GM21447 (cell line): ENCODE results near the gene IL25.
"Not testable (repeated sequence)": the region's sequence is repeated elsewhere in the genome, so short reads cannot be mapped to it uniquely, and the experiment has no call there.

Experiments used
- ATAC-seq: cut with Tn5 transposase; IDR thresholded peaks from one replicate; pipeline ENCODE4 v1.9.1; 2021; ENCODE audit not compliant: unreplicated experiment

IL25 gene

GRCh38 chr14:23407516-23408306 is 35.1 kb downstream of the IL25 start, which contains the start of gene MYH6:
TSS of gene MYH6 (minus strand) at chr14:23408273. CDS start at chr14:23407223, 1,050 bp downstream.
- no peak for ATAC-seq

- ATAC-seq = no peak
These were observed 35.7 kb downstream of the IL25 start for GRCh38 chr14:23408307-23408630.

DNA sequence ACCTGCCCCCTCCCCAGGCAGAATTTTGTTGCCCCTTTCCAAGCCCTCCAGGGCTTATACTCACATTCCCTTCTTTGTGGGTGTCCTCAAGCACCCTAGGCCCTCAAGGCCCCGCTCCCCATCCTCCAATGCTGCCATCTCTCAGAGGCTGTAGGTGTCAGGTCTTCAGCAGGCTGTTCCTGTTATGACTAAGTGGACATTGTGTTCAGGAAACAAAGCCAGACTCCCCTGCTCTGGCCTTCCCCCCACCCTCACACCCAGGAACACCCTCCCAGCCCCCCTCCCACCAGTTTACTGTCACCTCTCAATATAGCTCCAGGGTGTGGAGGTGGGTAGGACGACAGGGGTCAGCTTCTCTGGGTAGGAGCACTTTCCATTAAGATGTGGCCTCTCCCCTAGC is 36.9 kb downstream of the IL25 start:
- ATAC-seq = no peak

DNA sequence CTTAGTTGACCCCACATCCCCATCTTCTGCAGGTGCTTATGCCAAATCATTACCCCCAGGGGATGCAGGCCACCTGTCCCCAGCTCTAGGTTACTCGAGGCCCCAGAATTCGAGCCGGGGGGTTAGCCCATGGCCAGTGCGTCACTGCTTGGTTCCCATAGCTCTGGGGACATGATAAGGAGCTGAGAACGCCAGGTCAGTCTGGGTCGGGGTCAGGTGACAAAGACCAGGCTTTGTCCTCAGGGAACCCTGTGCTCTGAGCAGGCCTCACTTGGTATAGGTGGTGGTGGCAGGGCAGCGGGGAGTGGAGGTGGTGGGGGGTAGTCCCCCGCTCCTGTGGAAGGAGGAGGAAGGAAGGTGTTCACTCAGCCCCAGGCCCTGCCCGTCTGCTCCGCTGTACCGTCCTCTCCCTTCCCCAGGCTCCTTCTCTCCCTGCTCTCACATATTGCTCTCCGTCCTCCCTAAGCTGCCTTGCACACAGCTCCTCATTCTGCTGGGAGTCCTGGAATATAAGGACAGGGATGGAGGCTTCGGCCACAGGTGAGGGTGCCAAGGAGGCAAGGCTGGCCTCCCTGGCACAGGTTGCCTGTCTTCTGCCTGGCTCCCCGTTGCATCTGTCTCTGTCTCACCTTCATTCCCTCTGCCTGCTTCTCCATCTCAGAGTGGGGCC is 37.5 kb downstream of the IL25 start:
- ATAC-seq = no peak

- no peak for ATAC-seq
These were observed 39.2 kb downstream of the IL25 start for GRCh38 chr14:23411563-23412525.

DNA sequence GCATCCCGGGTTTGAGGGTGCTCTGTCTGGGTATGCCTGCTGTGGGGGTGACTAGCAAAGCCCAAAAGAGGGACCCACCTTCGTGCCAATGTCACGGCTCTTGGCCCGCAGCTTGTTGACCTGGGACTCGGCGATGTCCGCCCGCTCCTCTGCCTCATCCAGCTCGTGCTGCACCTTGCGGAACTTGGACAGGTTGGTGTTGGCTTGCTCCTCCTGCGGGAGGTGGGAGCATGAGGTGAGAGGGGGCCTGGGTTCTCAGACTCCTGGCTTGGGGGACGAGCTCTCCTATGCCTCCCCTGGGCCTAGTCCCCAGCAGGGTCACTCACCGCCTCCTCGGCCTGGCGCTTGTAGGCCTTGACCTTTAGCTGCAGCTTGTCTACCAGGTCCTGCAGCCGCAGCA is 41.1 kb downstream of the IL25 start:
- ATAC-seq = no peak

DNA sequence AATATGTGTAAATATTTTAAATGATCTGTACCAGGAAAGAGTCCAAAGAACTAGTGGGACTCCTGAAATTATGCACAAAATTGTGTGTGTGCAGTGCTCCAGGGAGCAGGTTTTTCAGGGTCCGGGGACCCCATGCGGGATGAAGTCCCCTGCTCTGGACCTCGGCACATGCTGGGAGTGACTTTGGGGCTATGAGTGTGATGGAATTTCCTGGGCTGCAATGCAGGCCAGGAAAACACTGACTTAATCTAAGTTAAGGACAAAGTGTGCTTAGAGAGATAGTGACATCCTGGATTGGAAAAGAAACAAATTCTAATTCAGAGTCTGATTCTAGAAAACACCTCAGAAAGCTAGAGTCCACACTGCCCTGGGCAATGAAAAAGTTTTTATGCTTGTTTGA is 41.6 kb downstream of the IL25 start:
- no peak for ATAC-seq

GRCh38 chr14:23414906-23415820 is 42.6 kb downstream of the IL25 start:
- no peak for ATAC-seq

DNA sequence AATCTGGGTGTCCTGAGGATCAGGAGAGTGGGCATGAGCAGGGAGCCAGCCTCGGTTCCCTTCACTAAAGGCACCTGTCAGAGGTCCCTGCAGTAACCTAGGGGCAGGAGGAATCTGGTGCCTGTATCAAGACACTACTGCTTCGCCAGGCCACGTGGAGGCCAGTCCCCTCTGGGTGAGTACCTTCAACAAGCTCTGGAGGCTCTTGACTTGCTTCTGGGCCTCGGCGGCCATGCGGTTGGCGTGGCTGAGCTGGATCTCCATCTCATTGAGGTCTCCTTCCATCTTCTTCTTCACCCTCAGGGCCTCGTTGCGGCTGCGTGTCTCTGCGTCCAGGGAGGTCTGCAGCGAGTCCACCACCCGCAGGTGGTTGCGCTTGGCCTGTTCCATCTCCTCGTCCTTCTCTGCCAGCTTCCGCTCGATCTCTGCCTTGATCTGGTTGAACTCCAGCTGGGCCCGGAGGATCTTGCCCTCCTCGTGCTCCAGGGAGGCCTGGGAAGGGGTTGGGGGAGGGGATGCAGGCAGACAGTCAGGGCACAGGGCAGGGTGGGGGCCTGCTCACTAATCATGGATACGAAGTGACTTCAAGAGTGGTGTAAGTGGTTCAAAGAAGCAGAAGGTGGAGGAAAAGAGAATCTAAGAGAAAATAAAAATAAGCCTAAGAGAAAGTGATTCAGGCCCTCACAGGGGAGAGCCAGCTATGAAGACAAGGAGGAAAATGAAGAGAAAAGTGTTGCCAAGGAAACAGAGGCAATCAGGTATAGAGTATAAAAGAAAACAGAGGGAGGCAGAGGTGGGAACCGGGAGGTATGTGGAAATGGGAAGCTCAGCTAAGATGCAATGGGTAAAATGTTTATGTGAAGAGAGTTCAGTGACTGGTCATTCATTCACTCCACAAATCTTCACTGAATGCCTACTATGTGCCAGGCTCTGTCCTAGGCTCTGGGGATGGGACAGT is 43.5 kb downstream of the IL25 start:
- ATAC-seq = no peak

DNA sequence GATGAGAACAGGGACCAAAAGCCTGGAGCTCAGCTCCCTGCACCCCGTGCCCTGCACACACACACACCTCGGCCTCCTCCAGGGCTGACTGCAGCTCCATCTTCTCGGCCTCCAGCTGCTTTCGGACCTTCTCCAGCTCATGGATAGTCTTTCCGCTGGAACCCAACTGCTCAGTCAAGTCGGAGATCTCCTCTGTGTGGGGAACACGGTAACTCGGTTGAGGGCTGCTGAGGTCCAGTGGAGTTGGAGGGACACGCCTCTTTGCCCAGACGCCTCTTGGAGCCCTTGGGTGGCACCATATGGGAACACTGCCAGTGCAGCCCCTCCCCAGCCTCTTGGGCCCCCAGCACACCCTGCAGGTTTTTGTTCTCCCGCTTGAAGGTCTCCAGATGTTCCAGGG is 44.2 kb downstream of the IL25 start:
- ATAC-seq = no peak

DNA sequence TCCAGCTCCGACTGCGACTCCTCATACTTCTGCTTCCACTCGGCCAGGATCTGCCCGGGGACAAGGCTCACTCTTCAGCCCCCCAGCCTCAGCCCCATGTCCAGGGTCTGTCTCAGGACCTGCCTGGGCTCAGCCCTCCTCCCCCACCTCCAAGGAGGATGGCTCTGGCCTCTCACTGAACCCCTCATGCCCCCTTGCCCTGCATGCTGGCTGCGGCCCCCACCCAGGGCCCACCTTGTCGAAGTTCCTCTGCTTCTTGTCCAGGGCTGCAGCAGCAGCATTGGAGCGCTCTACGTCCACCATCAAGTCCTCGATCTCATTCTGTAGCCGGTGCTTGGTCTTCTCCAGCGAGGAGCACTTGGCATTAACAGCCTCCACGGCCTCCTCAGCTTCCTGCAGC is 44.7 kb downstream of the IL25 start:
- not testable (repeated sequence) for ATAC-seq

- no peak for ATAC-seq
These were observed 45.4 kb downstream of the IL25 start for GRCh38 chr14:23418021-23418420.

- not testable (repeated sequence) for ATAC-seq
These were observed 47.0 kb downstream of the IL25 start for GRCh38 chr14:23419646-23420045.

DNA sequence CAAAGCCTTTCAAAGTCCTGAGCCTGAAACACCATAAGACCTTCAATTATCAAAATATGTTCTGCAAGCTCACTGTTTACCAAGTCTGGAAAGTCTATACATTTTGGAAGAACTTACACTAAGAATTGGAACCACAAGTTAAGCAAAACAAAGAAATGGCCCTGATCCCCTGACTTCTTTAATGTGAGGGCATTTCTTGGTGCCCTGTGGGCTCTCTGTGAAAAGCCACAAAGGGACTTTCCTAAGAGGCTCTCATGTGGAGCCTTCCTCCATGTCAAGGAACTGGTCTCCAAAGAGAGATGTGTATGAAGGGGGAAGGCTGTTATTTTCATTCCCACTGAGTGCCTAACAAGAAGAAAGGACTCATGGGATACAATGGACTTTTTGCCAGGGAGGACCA is 49.0 kb downstream of the IL25 start:
- no peak for ATAC-seq

DNA sequence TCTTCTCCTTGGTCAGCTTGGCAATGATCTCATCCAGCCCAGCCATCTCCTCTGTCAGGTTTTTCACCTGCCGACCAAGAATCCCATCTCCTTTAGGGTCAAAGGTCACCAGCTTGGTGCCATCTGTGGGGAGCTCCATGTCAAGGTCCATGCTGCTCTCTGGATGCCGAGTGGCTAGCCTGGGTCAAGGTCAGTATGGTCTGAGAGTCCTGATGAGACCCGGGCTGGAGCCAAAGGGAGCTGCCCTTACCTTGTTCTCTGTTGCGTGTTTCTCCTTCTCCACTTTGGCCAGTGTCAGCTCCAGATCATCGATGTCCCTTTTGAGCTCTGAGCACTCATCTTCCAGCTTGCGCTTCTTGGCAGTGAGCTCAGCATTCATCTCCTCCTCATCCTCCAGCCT is 51.0 kb downstream of the IL25 start:
- no peak for ATAC-seq

DNA sequence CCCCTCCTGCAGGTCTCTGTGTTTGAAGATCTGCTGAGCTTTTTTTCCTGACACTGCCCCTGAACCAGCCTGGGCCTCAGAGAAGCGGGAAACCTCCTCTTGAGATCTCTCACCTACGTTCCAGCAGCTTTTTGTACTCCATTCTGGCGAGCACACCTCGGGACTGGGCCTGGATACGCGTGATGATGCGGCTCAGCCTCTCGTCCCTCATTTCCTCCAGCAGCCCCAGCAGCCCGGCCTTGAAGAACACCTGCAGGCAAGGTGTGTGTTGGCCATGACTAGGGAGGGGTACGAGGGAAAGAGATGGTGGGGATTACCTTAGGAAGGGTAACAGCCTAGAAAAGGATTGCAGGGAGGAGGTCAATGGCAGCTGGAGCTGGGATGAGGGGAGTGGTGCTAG is 52.6 kb downstream of the IL25 start:
- ATAC-seq = no peak

- not testable (repeated sequence) for ATAC-seq
These were observed 53.2 kb downstream of the IL25 start for GRCh38 chr14:23425798-23426197.
